ENCODE measurements around the gene SPOCD1.

Gene SPOCD1

GRCh38 chr1:31786366-31787060 lies 29.3 kb downstream of the SPOCD1 start:
- DNase-seq: no peak

- DNase-seq: no peak
These were observed 29.9 kb downstream of the SPOCD1 start for GRCh38 chr1:31785947-31786290.

- DNase-seq: peak; percentile 10
These were observed 30.5 kb downstream of the SPOCD1 start for GRCh38 chr1:31785020-31785946.

- no peak for DNase-seq
These were observed 31.3 kb downstream of the SPOCD1 start for GRCh38 chr1:31784356-31785019.

GRCh38 chr1:31783846-31784245 lies 32.0 kb downstream of the SPOCD1 start:
- DNase-seq: no peak

- DNase-seq: no peak
These were observed 33.1 kb downstream of the SPOCD1 start for GRCh38 chr1:31782421-31783410.

GRCh38 chr1:31781756-31782371 lies 34.0 kb downstream of the SPOCD1 start:
- DNase-seq: no peak

GRCh38 chr1:31781138-31781755 lies 34.6 kb downstream of the SPOCD1 start:
- DNase-seq: no peak

- DNase-seq: no peak
These were observed 35.2 kb downstream of the SPOCD1 start for GRCh38 chr1:31780632-31781031.

- DNase-seq: no peak
These were observed 36.1 kb downstream of the SPOCD1 start for GRCh38 chr1:31779687-31780086.

- DNase-seq: no peak
These were observed 36.9 kb downstream of the SPOCD1 start for GRCh38 chr1:31778763-31779488.

- DNase-seq: no peak
These were observed 39.3 kb downstream of the SPOCD1 start for GRCh38 chr1:31776516-31776915.

GRCh38 chr1:31776032-31776431 lies 39.8 kb downstream of the SPOCD1 start:
- DNase-seq: no peak

- peak; percentile 17 for DNase-seq
These were observed 40.4 kb downstream of the SPOCD1 start for GRCh38 chr1:31775210-31775999.

- no peak for DNase-seq
These were observed 41.3 kb downstream of the SPOCD1 start for GRCh38 chr1:31774495-31774894.

- no peak for DNase-seq
These were observed 42.0 kb downstream of the SPOCD1 start for GRCh38 chr1:31773861-31774260.

GRCh38 chr1:31772669-31773248 lies 43.1 kb downstream of the SPOCD1 start:
- no peak for DNase-seq

- DNase-seq: no peak
These were observed 43.7 kb downstream of the SPOCD1 start for GRCh38 chr1:31771891-31772668.
